Erythroblast (primary cell): Measurements from ENCODE around the gene MYO6.
A peak's percentile ranks its signal among the peaks of the same experiment; 100 is the strongest.
"Not testable (repeated sequence)": the region's sequence is repeated elsewhere in the genome, so short reads cannot be mapped to it uniquely, and the experiment has no call there.

ENCODE experiments used
- DNase-seq, 2 experiments: peaks; one replicate each; lab custom pipeline; 2025; lab: John Stamatoyannopoulos, UW
- GATA1 ChIP-seq: IDR thresholded peaks from 2 replicates; pipeline ENCODE4 v1.6.1; 2011; ENCODE audit warnings: low read depth, mild to moderate bottlenecking, control low read depth, low read length, moderate library complexity
- POLR2A ChIP-seq: IDR thresholded peaks from 2 replicates; pipeline ENCODE4 v1.6.1; 2011; ENCODE audit warnings: mild to moderate bottlenecking, low read length

MYO6 gene

DNA sequence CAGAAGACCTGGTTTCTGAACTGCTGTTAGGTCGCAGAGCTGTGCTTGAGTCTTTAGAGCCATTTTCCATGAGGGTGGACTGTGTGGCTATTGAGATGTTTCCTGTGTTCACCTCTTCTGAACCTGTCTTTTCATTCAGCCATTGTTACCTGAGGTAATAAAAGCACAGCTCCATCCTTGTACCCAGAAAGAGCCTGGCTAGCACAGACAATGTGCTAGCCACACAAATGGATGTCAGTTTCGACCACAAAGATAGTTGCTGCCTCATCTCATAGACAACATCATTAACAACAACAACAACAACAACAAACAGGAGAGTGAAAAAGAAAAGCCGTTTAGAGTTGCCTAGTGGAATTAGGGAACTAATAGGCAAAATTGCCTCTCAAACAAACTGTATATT is 114.7 kb downstream of the MYO6 start:
- TF ChIP-seq POLR2A: no peak
- DNase-seq: no peak

DNA sequence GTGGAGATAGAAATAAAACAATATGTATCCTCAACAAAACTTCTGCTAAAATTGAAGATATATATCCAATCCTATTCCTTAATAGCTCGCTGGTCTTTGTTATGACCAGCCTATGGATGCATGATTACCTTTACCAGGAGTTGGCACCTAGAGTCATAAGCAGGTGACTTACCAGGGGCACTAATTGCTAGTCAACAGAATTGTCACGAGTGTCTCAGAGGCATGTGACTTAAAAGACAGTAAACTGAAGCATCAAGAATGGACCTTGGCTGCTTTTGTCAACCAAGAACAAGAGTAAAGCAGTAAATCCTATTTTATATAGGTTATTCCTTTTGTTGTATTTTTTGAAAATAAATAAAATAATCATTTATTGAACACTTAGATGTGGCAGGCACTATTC is 115.4 kb downstream of the MYO6 start:
- no peak for TF ChIP-seq POLR2A
- TF ChIP-seq GATA1: no peak
- DNase-seq: no peak

DNA sequence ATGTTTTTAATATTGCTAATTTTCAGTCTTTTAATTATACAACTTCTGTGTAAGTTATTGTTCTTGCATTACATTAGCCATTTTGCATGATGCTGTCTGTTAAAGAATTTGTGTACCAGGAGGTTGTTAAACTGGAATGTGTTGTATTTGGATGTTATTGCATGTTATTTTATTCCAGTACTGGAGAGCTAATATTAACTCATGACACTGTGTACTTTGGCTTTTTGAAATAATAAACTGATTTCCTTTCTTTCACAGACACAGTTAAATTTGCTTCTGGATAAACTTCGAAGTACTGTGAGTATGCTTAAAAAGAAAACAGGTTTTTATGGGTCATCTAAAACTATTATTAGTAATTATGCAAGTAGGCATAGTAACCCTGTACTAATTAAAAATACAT is 121.3 kb downstream of the MYO6 start:
- DNase-seq: no peak
- TF ChIP-seq GATA1 (no peak), POLR2A (no peak)

GRCh38 chr6:75874224-75874623 is 125.2 kb downstream of the MYO6 start:
- TF ChIP-seq GATA1 (no peak), POLR2A (no peak)
- DNase-seq: no peak

GRCh38 chr6:75876152-75876551 is 127.1 kb downstream of the MYO6 start:
- TF ChIP-seq POLR2A (no peak), GATA1 (no peak)

DNA sequence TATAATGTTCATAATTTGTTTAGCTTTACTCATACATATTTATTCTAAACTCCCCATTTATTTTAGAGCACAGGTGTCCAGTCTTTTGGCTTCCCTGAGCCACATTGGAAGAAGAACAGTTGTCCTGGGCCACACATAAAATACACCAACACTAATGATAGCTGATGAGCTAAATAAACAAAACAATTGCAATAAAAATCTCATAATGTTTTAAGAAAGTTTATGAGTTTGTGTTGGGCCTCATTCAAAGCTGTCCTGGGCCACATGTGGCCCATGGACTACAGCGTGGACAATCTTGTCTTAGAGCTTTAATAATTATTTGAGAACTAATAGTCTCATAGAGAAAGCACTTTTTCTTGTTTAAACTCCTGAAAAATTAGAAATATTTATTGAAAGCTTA is 131.3 kb downstream of the MYO6 start:
- TF ChIP-seq GATA1 (no peak), POLR2A (no peak)
- DNase-seq: no peak

More at GRCh38 chr6:75876152-75876551, 127.1 kb downstream of the MYO6 start:
- DNase-seq: no peak

GRCh38 chr6:75882734-75883133 is 133.7 kb downstream of the MYO6 start:
- TF ChIP-seq GATA1 (no peak), POLR2A (no peak)
- peak in 1 of 2 experiments; percentile 31 for DNase-seq

DNA sequence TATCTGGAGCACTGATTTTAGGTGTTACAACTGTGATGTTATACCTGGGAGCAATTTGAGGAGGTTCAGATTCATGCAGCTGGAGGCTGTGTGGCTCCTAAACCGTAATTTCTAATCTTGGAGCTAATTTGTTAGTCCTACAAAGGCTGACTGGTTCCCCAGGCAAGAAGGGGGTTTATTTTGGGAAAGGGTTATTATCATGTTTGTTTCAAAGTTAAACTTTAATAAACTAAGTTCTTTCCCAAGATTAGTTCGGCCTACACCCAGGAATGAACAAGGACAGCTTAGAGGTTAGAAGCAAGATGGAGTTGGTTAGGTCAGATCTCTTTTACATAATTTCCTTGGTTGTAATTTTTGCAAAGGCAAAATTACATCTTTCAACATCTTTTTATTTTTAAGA is 135.8 kb downstream of the MYO6 start:
- no peak for TF ChIP-seq GATA1
- TF ChIP-seq POLR2A: no peak
- DNase-seq: no peak

GRCh38 chr6:75892384-75892783 is 143.3 kb downstream of the MYO6 start:
- TF ChIP-seq POLR2A (no peak), GATA1 (no peak)
- DNase-seq: no peak

- TF ChIP-seq GATA1 (no peak), POLR2A (no peak)
- peak; percentile 66 to 75 for DNase-seq
Measured at GRCh38 chr6:75893058-75893775, 144.2 kb downstream of the MYO6 start.

GRCh38 chr6:75893776-75894152 is 144.7 kb downstream of the MYO6 start:
- no peak for TF ChIP-seq GATA1
- TF ChIP-seq POLR2A: no peak
- DNase-seq: no peak

DNA sequence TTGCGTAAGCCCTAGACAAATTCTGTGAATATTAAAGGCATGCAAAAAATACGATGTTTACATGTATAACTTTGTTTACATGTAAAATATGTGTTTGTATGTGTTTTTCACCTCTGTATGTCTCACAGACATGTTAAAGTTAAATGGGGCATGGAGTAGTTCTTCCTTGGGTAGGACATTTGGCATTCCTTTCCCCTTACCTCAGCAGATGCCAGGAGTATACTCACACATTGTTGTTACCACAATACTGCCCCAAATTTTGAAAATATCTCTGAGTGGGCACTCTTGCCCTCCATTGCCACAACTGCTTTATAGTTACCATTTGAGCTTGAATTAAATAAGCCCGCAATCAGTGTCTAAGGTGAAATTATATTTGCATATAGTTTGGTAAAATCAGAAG is 147.5 kb downstream of the MYO6 start:
- TF ChIP-seq POLR2A: no peak
- no peak for TF ChIP-seq GATA1
- DNase-seq: no peak

- not testable (repeated sequence) for DNase-seq
Measured at GRCh38 chr6:75900216-75900615, 151.2 kb downstream of the MYO6 start.

DNA sequence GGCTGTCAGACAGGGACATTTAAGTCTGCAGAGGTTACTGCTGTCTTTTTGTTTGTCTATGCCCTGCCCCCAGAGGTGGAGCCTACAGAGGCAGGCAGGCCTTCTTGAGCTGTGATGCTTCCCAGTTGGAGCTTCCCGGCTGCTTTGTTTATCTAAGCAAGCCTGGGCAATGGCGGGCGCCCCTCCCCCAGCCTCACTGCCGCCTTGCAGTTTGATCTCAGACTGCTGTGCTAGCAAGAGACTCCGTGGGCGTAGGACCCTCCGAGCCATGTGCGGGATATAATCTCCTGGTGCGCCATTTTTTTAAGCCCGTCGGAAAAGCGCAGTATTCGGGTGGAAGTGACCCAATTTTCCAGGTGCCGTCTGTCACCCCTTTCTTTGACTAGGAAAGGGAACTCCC is 156.1 kb downstream of the MYO6 start:
- DNase-seq: not testable (repeated sequence)

- TF ChIP-seq POLR2A: no peak
- TF ChIP-seq GATA1: no peak
Measured at GRCh38 chr6:75906871-75907270, 157.8 kb downstream of the MYO6 start.

DNA sequence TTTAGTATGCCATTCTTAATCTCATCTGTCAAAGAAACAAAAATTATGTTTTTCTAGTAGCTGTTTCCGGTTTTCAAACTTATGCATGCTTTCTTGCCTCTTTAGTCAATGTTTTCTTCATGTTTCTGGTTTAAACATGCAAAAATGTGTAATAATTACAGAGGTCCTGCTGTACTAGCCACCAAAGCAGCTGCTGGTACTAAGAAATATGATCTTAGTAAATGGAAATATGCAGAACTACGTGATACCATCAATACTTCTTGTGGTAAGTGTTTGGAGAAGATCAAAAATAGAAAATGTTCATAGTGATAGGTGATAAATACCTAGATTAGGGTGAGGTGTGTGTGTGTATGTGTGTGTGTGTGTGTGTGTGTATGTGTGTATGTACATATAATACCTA is 158.4 kb downstream of the MYO6 start:
- no peak for DNase-seq
- no peak for TF ChIP-seq POLR2A
- no peak for TF ChIP-seq GATA1

More at GRCh38 chr6:75906871-75907270, 157.8 kb downstream of the MYO6 start:
- no peak for DNase-seq
